Fibroblast of pulmonary artery (primary cell): Measurements from ENCODE around the gene GRAP2.

Experiments used
- DNase-seq: peaks from one replicate; pipeline ENCODE4 v3.0.0-alpha.2; 2010; ENCODE audit warnings: low read depth
- H3K4me3 ChIP-seq: replicated peaks from 2 replicates; pipeline ENCODE4 v1.5.1; 2011; ENCODE audit warnings: low read depth, mild to moderate bottlenecking, control low read depth, low read length, moderate library complexity
- CTCF ChIP-seq: IDR thresholded peaks from 2 replicates; pipeline ENCODE4 v1.5.1; 2011; ENCODE audit warnings: mild to moderate bottlenecking, control low read depth, low read length, inconsistent platforms; ENCODE audit errors: missing control alignments

Gene GRAP2

GRCh38 chr22:40006641-40007040 lies 105.8 kb downstream of the GRAP2 start:
- H3K4me3 ChIP-seq, result no peak overlapping the region
- TF ChIP-seq CTCF, result no peak
- DNase-seq, result no peak

DNA sequence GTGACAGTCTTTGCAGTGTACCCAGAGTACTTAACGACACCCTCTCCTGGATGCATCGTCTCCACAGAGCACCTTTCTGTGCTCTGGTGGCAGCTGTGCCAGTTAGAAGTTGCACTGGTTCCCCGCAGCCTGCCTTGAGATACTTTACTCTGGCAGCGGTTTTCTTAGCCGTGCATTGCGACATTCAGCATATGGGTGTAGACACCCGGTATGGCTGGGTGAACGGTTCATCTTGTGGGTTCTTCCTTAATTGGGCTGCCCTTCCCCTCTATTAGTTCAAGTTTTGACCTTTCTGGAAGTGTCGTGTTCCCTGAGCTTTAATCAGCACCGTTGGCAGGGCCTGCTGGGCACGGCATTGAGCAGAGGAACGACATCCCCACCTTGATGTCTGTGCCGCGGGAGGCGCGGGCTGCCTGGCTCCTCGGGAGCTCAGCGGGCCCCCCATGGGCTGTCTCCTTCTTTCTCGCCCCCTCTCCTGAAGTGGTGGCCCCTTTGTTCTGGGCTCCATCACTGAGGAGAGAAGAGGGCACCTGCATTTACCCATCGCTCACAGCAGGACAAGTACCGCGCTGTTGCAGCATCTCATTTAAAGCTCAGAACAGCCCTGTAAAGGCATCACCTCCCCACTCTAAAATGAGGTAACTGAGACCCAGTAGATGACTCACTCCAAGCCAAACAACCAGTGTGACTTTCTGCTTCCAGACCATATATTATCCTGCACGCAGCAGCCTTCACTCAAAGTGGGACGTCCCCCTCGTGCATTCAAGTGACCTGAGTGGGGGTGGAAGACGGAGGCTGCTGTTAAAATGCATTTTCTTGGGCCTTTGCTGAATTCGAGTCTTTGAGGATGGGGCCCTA lies 107.2 kb downstream of the GRAP2 start:
- no peak for TF ChIP-seq CTCF
- no peak overlapping the region for H3K4me3 ChIP-seq
- DNase-seq, result no peak

DNA sequence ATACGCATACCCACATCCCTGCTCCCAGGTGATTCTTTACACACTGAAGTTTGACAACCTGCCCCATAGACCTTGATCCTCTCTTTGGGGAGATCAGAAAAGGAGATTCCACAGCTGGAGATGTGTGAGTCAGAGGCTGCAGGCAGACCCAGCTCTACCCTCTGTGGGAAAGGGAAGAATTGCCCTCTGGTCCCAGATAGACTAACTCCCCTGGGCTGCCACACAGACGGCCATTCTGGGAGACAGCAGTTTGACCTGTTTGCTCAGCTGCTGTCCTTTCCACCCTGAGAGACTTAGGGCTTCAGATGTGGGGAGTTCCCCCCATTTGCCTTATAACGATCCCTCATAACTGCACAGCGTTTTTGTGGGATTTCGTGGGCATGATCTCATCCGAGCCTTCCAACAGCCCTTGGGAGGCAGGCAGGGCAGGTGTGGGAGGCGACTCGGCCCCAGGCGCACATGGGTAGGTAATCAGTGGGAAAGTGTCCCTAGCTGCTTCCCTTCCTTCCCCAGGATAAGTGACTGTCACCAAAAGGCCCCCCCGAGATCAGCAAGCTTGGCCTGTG lies 107.9 kb downstream of the GRAP2 start:
- no peak for DNase-seq
- H3K4me3 ChIP-seq, result no peak overlapping the region
- TF ChIP-seq CTCF, result no peak

- no peak for DNase-seq
- no peak overlapping the region for H3K4me3 ChIP-seq
These were observed 108.4 kb downstream of the GRAP2 start for GRCh38 chr22:40009292-40009774.

DNA sequence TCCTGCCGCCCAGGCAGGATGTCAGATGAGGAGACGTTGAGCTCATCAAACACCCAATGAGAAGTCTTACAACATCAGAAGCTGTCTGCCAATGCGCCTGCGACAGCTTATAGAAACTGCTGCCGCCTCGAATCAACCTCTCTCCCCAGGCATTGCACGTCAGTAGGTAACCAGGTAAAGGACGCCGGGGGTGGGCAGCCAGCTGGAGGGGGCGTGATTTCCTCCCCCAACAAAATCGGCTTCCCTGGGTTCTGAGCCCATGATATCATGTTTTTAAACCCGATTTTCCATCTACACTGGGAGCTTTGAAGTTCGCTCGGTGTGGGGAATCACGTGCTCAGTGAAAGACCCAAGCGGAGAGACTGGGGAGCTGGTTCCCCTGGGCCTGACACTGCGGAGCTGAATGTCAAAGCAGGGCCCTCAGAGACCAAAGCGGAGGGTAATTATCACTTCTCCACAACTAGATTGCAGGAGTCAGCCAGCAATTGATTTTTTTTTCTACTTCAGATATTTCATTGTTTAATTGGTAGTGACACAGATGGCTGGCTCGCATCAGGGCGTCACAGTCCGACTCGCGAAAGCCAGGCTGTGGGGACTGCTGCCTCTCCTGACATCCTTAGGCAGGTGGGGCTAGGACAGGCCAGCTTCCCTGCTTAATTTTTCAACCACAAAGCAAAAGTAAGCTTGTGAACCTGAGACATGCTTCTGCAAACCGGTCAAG lies 109.2 kb downstream of the GRAP2 start:
- TF ChIP-seq CTCF, result no peak
- no peak overlapping the region for H3K4me3 ChIP-seq
- no peak for DNase-seq

More at GRCh38 chr22:40009292-40009774, 108.4 kb downstream of the GRAP2 start:
- no peak for TF ChIP-seq CTCF

GRCh38 chr22:40010746-40011145 lies 109.9 kb downstream of the GRAP2 start:
- TF ChIP-seq CTCF, result no peak
- no peak for DNase-seq
- H3K4me3 ChIP-seq, result no peak overlapping the region
